K562 (cell line): Measurements from ENCODE around the gene ACER3.

ENCODE experiments used
- EP300 ChIP-seq: IDR thresholded peaks from 2 replicates; pipeline ENCODE4 v1.6.1; 2012; ENCODE audit warnings: low read length, improper control_type of control experiment
- POLR2A ChIP-seq: fragments of 450-650 bp; conservative IDR thresholded peaks from 2 replicates; pipeline ENCODE4 v1.6.1; 2016
- RBBP5 ChIP-seq: fragments of 200-600 bp; sonication (generic); IDR thresholded peaks from 2 replicates; pipeline ENCODE4 v1.6.1; 2012; ENCODE audit warnings: borderline replicate concordance, mild to moderate bottlenecking, low read length, control low read depth, inconsistent platforms; ENCODE audit not compliant: insufficient read depth, poor library complexity, severe bottlenecking
- TEAD4 ChIP-seq, 2 experiments: sonication (generic) in 1 of 2; formaldehyde crosslinking in 1 of 2; IDR thresholded peaks; 2 replicates each; pipeline versions ENCODE4 v1.6.1 to v1.8.0; 2012 to 2022; ENCODE audit warnings: borderline replicate concordance in 1 of 2, inconsistent platforms in 1 of 2, low read length in 1 of 2, mild to moderate bottlenecking in 1 of 2, missing genetic modification reagents in 1 of 2
- ZC3H4 ChIP-seq: sonication (generic); formaldehyde crosslinking; IDR thresholded peaks from 2 replicates; pipeline ENCODE4 v1.9.0; 2021; ENCODE audit warnings: missing genetic modification reagents, borderline replicate concordance
- TF ChIP-seq, protein P1 (sequence below): fragments of 250-450 bp; sonication (Bioruptor Pico); IDR thresholded peaks from 2 replicates; pipeline ENCODE4 v1.5.0; 2020; ENCODE audit warnings: mild to moderate bottlenecking
- TF ChIP-seq, protein P2 (sequence below): IDR thresholded peaks from 3 replicates; pipeline ENCODE4 v1.6.1; 2011; ENCODE audit warnings: borderline replicate concordance, mild to moderate bottlenecking, moderate library complexity; ENCODE audit not compliant: insufficient read length; ENCODE audit errors: extremely low read depth
- TF ChIP-seq, protein P3 (sequence below): fragments of 450-650 bp; IDR thresholded peaks from 2 replicates; pipeline ENCODE4 v1.6.1; 2017; ENCODE audit warnings: antibody characterized with exemption, mild to moderate bottlenecking
- TF ChIP-seq, protein P4 (sequence below), 3 experiments: IDR thresholded peaks in 2 of 3; conservative IDR thresholded peaks in 1 of 3; 2 replicates each; pipeline ENCODE4 v1.5.1; 2011 to 2012; ENCODE audit warnings: low read length in 3 of 3, mild to moderate bottlenecking in 3 of 3, control low read depth in 2 of 3, improper control_type of control experiment in 1 of 3, inconsistent platforms in 1 of 3, low read depth in 1 of 3, mixed read lengths in 1 of 3, moderate library complexity in 1 of 3; ENCODE audit not compliant: insufficient read depth in 2 of 3

DNA sequence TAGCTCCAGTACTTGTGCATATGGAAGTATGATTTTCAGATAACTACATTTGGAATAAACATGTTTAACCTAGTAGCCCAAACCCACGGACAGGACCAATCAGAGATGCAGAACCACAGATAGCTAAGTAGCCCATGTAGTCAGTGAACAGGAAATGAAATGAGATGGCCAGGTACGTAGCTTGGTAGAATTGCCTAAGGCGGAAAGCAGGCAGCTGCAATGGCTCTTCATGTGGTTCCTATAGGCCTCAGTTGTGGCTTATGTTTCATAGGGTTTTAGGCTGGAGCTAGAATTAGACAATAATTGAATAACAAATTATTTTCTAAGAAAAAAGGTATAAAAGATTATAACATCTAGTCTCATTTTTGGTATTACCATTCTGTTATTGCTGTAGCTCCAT is 87.1 kb downstream of the ACER3 start:
- TF ChIP-seq EP300 (no peak), RBBP5 (no peak), POLR2A (no peak), ZC3H4 (CRISPR knock-in tag) (no peak), TEAD4 (IDR thresholded peaks at IDR 0.05; ENCODE audit: low read length) (no peak), TEAD4 (CRISPR knock-in tag; IDR thresholded peaks at IDR 0.05; ENCODE audit: borderline replicate concordance) (no peak)
- TF ChIP-seq, protein P1, sequence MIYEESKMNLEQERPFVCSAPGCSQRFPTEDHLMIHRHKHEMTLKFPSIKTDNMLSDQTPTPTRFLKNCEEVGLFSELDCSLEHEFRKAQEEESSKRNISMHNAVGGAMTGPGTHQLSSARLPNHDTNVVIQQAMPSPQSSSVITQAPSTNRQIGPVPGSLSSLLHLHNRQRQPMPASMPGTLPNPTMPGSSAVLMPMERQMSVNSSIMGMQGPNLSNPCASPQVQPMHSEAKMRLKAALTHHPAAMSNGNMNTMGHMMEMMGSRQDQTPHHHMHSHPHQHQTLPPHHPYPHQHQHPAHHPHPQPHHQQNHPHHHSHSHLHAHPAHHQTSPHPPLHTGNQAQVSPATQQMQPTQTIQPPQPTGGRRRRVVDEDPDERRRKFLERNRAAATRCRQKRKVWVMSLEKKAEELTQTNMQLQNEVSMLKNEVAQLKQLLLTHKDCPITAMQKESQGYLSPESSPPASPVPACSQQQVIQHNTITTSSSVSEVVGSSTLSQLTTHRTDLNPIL (CRISPR knock-in tag), result no peak
- TF ChIP-seq, protein P2, sequence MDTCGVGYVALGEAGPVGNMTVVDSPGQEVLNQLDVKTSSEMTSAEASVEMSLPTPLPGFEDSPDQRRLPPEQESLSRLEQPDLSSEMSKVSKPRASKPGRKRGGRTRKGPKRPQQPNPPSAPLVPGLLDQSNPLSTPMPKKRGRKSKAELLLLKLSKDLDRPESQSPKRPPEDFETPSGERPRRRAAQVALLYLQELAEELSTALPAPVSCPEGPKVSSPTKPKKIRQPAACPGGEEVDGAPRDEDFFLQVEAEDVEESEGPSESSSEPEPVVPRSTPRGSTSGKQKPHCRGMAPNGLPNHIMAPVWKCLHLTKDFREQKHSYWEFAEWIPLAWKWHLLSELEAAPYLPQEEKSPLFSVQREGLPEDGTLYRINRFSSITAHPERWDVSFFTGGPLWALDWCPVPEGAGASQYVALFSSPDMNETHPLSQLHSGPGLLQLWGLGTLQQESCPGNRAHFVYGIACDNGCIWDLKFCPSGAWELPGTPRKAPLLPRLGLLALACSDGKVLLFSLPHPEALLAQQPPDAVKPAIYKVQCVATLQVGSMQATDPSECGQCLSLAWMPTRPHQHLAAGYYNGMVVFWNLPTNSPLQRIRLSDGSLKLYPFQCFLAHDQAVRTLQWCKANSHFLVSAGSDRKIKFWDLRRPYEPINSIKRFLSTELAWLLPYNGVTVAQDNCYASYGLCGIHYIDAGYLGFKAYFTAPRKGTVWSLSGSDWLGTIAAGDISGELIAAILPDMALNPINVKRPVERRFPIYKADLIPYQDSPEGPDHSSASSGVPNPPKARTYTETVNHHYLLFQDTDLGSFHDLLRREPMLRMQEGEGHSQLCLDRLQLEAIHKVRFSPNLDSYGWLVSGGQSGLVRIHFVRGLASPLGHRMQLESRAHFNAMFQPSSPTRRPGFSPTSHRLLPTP, result no peak
- TF ChIP-seq, protein P3, sequence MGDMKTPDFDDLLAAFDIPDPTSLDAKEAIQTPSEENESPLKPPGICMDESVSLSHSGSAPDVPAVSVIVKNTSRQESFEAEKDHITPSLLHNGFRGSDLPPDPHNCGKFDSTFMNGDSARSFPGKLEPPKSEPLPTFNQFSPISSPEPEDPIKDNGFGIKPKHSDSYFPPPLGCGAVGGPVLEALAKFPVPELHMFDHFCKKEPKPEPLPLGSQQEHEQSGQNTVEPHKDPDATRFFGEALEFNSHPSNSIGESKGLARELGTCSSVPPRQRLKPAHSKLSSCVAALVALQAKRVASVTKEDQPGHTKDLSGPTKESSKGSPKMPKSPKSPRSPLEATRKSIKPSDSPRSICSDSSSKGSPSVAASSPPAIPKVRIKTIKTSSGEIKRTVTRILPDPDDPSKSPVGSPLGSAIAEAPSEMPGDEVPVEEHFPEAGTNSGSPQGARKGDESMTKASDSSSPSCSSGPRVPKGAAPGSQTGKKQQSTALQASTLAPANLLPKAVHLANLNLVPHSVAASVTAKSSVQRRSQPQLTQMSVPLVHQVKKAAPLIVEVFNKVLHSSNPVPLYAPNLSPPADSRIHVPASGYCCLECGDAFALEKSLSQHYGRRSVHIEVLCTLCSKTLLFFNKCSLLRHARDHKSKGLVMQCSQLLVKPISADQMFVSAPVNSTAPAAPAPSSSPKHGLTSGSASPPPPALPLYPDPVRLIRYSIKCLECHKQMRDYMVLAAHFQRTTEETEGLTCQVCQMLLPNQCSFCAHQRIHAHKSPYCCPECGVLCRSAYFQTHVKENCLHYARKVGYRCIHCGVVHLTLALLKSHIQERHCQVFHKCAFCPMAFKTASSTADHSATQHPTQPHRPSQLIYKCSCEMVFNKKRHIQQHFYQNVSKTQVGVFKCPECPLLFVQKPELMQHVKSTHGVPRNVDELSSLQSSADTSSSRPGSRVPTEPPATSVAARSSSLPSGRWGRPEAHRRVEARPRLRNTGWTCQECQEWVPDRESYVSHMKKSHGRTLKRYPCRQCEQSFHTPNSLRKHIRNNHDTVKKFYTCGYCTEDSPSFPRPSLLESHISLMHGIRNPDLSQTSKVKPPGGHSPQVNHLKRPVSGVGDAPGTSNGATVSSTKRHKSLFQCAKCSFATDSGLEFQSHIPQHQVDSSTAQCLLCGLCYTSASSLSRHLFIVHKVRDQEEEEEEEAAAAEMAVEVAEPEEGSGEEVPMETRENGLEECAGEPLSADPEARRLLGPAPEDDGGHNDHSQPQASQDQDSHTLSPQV, result no peak
- TF ChIP-seq, protein P4, sequence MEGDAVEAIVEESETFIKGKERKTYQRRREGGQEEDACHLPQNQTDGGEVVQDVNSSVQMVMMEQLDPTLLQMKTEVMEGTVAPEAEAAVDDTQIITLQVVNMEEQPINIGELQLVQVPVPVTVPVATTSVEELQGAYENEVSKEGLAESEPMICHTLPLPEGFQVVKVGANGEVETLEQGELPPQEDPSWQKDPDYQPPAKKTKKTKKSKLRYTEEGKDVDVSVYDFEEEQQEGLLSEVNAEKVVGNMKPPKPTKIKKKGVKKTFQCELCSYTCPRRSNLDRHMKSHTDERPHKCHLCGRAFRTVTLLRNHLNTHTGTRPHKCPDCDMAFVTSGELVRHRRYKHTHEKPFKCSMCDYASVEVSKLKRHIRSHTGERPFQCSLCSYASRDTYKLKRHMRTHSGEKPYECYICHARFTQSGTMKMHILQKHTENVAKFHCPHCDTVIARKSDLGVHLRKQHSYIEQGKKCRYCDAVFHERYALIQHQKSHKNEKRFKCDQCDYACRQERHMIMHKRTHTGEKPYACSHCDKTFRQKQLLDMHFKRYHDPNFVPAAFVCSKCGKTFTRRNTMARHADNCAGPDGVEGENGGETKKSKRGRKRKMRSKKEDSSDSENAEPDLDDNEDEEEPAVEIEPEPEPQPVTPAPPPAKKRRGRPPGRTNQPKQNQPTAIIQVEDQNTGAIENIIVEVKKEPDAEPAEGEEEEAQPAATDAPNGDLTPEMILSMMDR (IDR thresholded peaks at IDR 0.05 in 2 of 3, conservative IDR thresholded peaks at IDR 0.05 in 1 of 3; ENCODE audit: insufficient read depth in 2 of 3, low read depth in 1 of 3, low read length in 3 of 3), result no peak
